Measurements from ENCODE around the gene CPSF4. TPM values are rescaled to one million over a fixed set of nuclear protein-coding genes. Genes with fewer than 3 reads are reported as not detected.

The CPSF4 gene
- total and polyA plus RNA-seq, 2 donors (not counting 1 experiment from before 2014, with no cell fraction given): 52.9 to 63.2 TPM

DNA sequence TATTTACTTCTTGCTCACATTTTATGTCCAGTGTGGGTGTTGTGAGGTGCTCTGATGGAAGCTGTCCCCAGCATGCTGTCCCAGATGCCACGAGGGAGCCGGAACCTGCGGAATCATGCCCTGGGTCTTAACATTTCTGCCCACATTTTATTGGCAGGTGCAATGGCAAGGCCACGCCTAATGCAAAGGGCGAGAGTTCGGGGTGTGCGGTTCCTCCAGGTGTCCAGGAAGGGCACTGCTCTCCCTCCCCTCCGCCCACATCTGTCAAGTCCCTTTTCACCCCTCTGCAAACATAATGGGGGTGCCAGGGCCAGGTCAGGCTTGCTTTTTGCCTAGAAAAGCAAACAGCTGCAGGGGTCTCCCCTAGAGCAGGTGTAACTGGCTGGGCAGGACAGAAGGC lies 46.7 kb upstream of the CPSF4 start:
- Histone ChIP-seq H3K27ac (ENCODE audit: low read length in 2 of 2) (peak overlapping the region; percentile 26 to 65), H3K9me3 (ENCODE audit: control extremely low read depth in 1 of 3, control insufficient read depth in 2 of 3, insufficient read depth in 1 of 3, low read length in 2 of 3) (no peaks in the 10 kb centered on the region), H3K27me3 (replicated peaks in 1 of 4; ENCODE audit: control extremely low read depth in 1 of 4, control insufficient read depth in 3 of 4, insufficient read depth in 4 of 4, low read length in 3 of 4) (no peaks in the 10 kb centered on the region), H3K4me3 (ENCODE audit: control extremely low read depth in 1 of 5, extremely low read depth in 1 of 5, insufficient read depth in 1 of 5, low read depth in 2 of 5, low read length in 4 of 5) (peak overlapping the region in 1 of 5 experiments; percentile 50), H3K4me2 (replicated peaks; ENCODE audit: low read depth, low read length, poor library complexity, severe bottlenecking) (peak overlapping the region; percentile 93), H3K36me3 (replicated peaks in 1 of 2; ENCODE audit: control extremely low read depth in 1 of 2, control insufficient read depth in 1 of 2, extremely low read depth in 1 of 2, insufficient read depth in 2 of 2, low read length in 1 of 2) (peaks cover 0 to 75% of the 10 kb centered on the region in 2 experiments), H3K4me1 (ENCODE audit: control insufficient read depth in 2 of 2, insufficient read depth in 2 of 2, low read length in 2 of 2) (peaks cover 12 to 20% of the 10 kb centered on the region in 2 donors), H4K20me1 (ENCODE audit: control insufficient read depth, insufficient read depth, low read length, poor library complexity, severe bottlenecking) (peaks cover 85% of the 10 kb centered on the region), H3K9ac (ENCODE audit: low read length) (no peak overlapping the region), H3K79me2 (ENCODE audit: control insufficient read depth, insufficient read depth, low read length) (peaks cover 49% of the 10 kb centered on the region), H2AFZ (ENCODE audit: insufficient read depth, low read depth, low read length, poor library complexity, severe bottlenecking) (no peak overlapping the region)
- intact Hi-C loops (cut with micrococcal nuclease): no loop called here
- H3K27ac Mint-ChIP-seq: peak overlapping the region; percentile 59
- ATAC-seq (ENCODE audit: low read depth) (no peak), DNase-seq (no peak)
- no peaks in the 10 kb centered on the region for H3K27me3 Mint-ChIP-seq
- peaks cover 22% of the 10 kb centered on the region for H3K4me1 Mint-ChIP-seq
- ChIA-PET CTCF (interaction anchor here (1.0 to 3.8 kb wide), 4 partner anchors 15 to 27 kb away, joined by 3 to 20 read pairs (median 8); partner anchors contain the start of genes ARPC1B, BUD31 and PDAP1), POLR2A (interaction anchor here (1.5 to 2.1 kb wide), 4 partner anchors 11 to 112 kb away, joined by 4 to 12 read pairs (median 6); partner anchors contain the start of genes BUD31, PDAP1 and ZKSCAN5)
- no peaks in the 10 kb centered on the region for H3K9me3 Mint-ChIP-seq (ENCODE audit: insufficient read depth)
- peak overlapping the region; percentile 39 for H3K4me3 Mint-ChIP-seq
- TF ChIP-seq, protein P1, sequence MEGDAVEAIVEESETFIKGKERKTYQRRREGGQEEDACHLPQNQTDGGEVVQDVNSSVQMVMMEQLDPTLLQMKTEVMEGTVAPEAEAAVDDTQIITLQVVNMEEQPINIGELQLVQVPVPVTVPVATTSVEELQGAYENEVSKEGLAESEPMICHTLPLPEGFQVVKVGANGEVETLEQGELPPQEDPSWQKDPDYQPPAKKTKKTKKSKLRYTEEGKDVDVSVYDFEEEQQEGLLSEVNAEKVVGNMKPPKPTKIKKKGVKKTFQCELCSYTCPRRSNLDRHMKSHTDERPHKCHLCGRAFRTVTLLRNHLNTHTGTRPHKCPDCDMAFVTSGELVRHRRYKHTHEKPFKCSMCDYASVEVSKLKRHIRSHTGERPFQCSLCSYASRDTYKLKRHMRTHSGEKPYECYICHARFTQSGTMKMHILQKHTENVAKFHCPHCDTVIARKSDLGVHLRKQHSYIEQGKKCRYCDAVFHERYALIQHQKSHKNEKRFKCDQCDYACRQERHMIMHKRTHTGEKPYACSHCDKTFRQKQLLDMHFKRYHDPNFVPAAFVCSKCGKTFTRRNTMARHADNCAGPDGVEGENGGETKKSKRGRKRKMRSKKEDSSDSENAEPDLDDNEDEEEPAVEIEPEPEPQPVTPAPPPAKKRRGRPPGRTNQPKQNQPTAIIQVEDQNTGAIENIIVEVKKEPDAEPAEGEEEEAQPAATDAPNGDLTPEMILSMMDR (IDR thresholded peaks at IDR 0.05): no peak
- 70% methylated on average over 8 of the region's 8 CpGs for WGBS (ENCODE audit: insufficient coverage)

DNA sequence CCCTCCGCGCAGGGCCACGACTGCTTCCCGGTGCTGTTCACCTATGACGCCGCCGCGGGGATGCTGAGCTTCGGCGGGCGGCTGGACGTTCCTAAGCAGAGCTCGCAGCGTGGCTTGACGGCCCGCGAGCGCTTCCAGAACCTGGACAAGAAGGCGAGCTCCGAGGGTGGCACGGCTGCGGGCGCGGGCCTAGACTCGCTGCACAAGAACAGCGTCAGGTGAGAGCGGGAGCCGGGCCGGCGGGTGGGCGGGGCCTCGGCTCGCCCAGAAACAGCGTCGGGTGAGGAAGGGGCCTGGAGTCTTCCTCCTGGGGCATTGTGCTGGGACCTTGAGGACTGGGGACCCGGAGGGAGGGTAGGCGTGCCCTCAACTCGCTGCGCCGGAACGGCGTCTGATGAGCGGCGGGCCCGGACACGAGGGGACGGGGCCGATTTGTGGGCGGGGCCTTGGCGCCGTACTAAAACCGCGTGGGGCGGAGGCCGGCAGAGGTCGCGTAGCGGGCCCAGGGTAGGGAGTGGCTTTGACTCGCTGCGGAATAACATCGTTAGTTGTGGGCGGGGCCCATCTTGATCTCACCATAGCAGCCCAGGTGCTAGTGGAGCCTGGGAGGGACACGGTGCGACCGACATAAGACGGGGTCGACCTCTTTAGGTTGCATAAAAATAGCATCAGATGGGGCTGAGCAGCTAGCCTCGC lies 45.9 kb upstream of the CPSF4 start:
- Histone ChIP-seq H3K79me2 (ENCODE audit: control insufficient read depth, insufficient read depth, low read length) (peaks cover 41% of the 10 kb centered on the region), H3K4me3 (ENCODE audit: control extremely low read depth in 1 of 5, extremely low read depth in 1 of 5, insufficient read depth in 1 of 5, low read depth in 2 of 5, low read length in 4 of 5) (peak overlapping the region; percentile 16 to 59 (median 50)), H3K27ac (ENCODE audit: low read length in 2 of 2) (peak overlapping the region; percentile 43 to 65), H3K9me3 (ENCODE audit: control extremely low read depth in 1 of 3, control insufficient read depth in 2 of 3, insufficient read depth in 1 of 3, low read length in 2 of 3) (no peaks in the 10 kb centered on the region), H4K20me1 (ENCODE audit: control insufficient read depth, insufficient read depth, low read length, poor library complexity, severe bottlenecking) (peaks cover 89% of the 10 kb centered on the region), H3K36me3 (replicated peaks in 1 of 2; ENCODE audit: control extremely low read depth in 1 of 2, control insufficient read depth in 1 of 2, extremely low read depth in 1 of 2, insufficient read depth in 2 of 2, low read length in 1 of 2) (peaks cover 0 to 79% of the 10 kb centered on the region in 2 experiments), H2AFZ (ENCODE audit: insufficient read depth, low read depth, low read length, poor library complexity, severe bottlenecking) (peak overlapping the region; percentile 81), H3K4me2 (replicated peaks; ENCODE audit: low read depth, low read length, poor library complexity, severe bottlenecking) (peak overlapping the region; percentile 93), H3K27me3 (replicated peaks in 1 of 4; ENCODE audit: control extremely low read depth in 1 of 4, control insufficient read depth in 3 of 4, insufficient read depth in 4 of 4, low read length in 3 of 4) (no peaks in the 10 kb centered on the region), H3K4me1 (ENCODE audit: control insufficient read depth in 2 of 2, insufficient read depth in 2 of 2, low read length in 2 of 2) (peaks cover 12 to 20% of the 10 kb centered on the region in 2 donors), H3K9ac (ENCODE audit: low read length) (peak overlapping the region; percentile 64)
- ChIA-PET CTCF (interaction anchor here (0.8 to 3.8 kb wide), 5 partner anchors 15 to 28 kb away, joined by 3 to 20 read pairs (median 7); partner anchors contain the start of genes ARPC1B, BUD31 and PDAP1), POLR2A (interaction anchor here (0.6 to 2.1 kb wide), 8 partner anchors 11 to 117 kb away, joined by 4 to 12 read pairs (median 6); partner anchors contain the start of genes BUD31, PDAP1 and ZKSCAN5)
- peak; percentile 95 for ATAC-seq (ENCODE audit: low read depth)
- DNase-seq: peak; percentile 90
- intact Hi-C loops (cut with micrococcal nuclease): loop anchor here (1.0 kb wide), 4 partner anchors 12 to 46 kb away; partner anchors contain the start of genes ARPC1B, BUD31 and PDAP1
- no peak for TF ChIP-seq EZH2 (IDR thresholded peaks at IDR 0.05; ENCODE audit: borderline replicate concordance, insufficient read depth, low read depth, low read length, poor library complexity, severe bottlenecking)
- TF ChIP-seq, protein P1 (IDR thresholded peaks at IDR 0.05): no peak
- Mint-ChIP-seq H3K4me1 (peaks cover 22% of the 10 kb centered on the region), H3K27ac (peak overlapping the region; percentile 93), H3K27me3 (no peaks in the 10 kb centered on the region), H3K4me3 (peak overlapping the region; percentile 94), H3K9me3 (ENCODE audit: insufficient read depth) (no peaks in the 10 kb centered on the region)
- 23% methylated on average over 68 of the region's 68 CpGs for WGBS (ENCODE audit: insufficient coverage)
